Chondrocyte (in vitro differentiated cells): ENCODE data around the gene SHISA9. TPM values are rescaled to one million over a fixed set of nuclear protein-coding genes. Genes with fewer than 3 reads are reported as not detected.

Experiments
- DNase-seq: peaks from one replicate; pipeline ENCODE4 v3.0.0; 2021; ENCODE audit warnings: mixed read lengths, low spot score
- H3K27ac Mint-ChIP-seq: one replicate; pipeline ENCODE4 v1.8.0; 2021; ENCODE audit warnings: mild to moderate bottlenecking, moderate library complexity, mixed read lengths; ENCODE audit not compliant: unreplicated experiment
- H3K27me3 Mint-ChIP-seq: 2 replicates; pipeline ENCODE4 v1.8.0; 2021; ENCODE audit warnings: low read depth, mixed read lengths
- H3K36me3 Mint-ChIP-seq: 2 replicates; pipeline ENCODE4 v1.8.0; 2021; ENCODE audit warnings: low read depth, mixed read lengths
- H3K4me1 Mint-ChIP-seq: 2 replicates; pipeline ENCODE4 v1.8.0; 2021; ENCODE audit warnings: low read depth, mild to moderate bottlenecking, mixed read lengths
- H3K4me3 Mint-ChIP-seq: one replicate; pipeline ENCODE4 v1.8.0; 2021; ENCODE audit warnings: mild to moderate bottlenecking, moderate library complexity, mixed read lengths; ENCODE audit not compliant: unreplicated experiment
- H3K9me3 Mint-ChIP-seq: 2 replicates; pipeline ENCODE4 v1.8.0; 2021; ENCODE audit warnings: low read depth, mixed read lengths
- total RNA-seq: library from RNA; stranded (reverse); gene quantifications from 3 replicates; pipeline ENCODE4 v1.2.1, GENCODE V29; 2021
- TF ChIP-seq, protein P1 (sequence below): fragments of 200-600 bp; sonication (generic); IDR thresholded peaks from 2 replicates; pipeline ENCODE4 v1.5.0; 2021; ENCODE audit warnings: antibody characterized with exemption, mild to moderate bottlenecking, moderate library complexity

The SHISA9 gene
- total RNA-seq, 1 donor from 2014 or later, result 1.6 TPM

DNA sequence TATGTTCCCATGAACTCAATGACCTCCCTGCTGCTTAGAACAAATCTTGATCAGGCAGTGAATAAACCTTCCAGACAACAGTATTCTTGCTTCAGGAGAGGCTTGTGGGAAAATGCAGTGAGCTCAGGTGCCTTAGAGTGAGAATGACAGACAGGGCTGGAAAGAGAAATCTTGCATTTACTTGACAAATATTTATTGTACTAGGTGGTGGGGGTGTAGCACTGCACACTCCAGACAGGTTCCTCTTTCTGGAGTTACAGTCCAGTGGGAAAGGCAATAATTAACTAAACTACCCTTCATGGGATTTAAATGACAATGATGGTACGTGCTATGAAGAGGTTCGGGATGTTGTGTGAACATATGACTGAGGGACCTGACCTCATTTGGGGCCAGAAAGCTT is 182.9 kb downstream of the SHISA9 start:
- Mint-ChIP-seq H3K4me3 (no peak overlapping the region), H3K9me3 (peaks cover 24% of the 10 kb centered on the region), H3K27me3 (no peaks in the 10 kb centered on the region), H3K27ac (no peak overlapping the region), H3K4me1 (no peaks in the 10 kb centered on the region), H3K36me3 (no peaks in the 10 kb centered on the region)
- TF ChIP-seq, protein P1, sequence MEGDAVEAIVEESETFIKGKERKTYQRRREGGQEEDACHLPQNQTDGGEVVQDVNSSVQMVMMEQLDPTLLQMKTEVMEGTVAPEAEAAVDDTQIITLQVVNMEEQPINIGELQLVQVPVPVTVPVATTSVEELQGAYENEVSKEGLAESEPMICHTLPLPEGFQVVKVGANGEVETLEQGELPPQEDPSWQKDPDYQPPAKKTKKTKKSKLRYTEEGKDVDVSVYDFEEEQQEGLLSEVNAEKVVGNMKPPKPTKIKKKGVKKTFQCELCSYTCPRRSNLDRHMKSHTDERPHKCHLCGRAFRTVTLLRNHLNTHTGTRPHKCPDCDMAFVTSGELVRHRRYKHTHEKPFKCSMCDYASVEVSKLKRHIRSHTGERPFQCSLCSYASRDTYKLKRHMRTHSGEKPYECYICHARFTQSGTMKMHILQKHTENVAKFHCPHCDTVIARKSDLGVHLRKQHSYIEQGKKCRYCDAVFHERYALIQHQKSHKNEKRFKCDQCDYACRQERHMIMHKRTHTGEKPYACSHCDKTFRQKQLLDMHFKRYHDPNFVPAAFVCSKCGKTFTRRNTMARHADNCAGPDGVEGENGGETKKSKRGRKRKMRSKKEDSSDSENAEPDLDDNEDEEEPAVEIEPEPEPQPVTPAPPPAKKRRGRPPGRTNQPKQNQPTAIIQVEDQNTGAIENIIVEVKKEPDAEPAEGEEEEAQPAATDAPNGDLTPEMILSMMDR, result no peak
- DNase-seq, result no peak

DNA sequence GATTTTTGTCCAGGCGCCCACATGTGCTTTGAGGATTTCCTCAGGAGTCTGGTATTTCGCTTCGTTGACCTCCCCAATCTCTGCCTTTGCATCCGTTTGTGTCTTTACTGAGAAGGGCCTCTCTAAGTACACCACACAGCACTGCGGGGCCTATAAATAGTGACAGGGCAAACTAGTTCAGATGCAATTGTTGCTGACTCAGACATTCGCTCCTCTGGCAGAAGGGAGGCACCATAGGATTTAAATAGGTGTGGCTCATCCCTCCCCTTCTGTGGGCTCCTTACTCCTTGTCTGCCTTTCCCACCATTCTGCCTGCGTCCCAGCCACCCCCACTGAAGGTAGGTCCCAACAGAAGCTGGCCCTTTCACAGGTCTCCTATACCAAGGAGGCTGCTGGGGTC is 192.3 kb downstream of the SHISA9 start:
- Mint-ChIP-seq H3K27me3 (no peaks in the 10 kb centered on the region), H3K9me3 (peaks cover 24% of the 10 kb centered on the region), H3K4me3 (no peak overlapping the region), H3K27ac (no peak overlapping the region), H3K4me1 (no peaks in the 10 kb centered on the region), H3K36me3 (peaks cover 3% of the 10 kb centered on the region)
- TF ChIP-seq, protein P1, result no peak
- DNase-seq, result no peak

DNA sequence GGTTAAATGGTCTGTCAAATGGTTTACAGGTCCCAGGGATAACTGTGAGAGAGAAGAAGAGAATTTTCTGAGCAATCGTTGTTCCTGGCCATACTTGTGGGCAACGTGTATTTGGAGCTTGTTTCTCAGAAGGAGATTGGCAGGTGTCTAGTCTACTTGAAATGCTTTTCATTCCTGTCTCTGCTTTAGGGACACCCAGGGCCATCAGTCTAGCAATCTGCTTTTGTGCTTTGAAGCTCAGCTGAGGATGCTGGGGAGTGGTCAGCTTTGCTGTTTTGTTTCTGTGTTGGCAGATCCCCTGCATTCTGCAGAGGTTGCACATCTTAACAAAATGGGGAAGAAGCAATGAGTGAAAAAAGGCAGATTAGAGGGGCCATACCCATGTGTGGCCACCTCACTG is 193.7 kb downstream of the SHISA9 start:
- H3K27ac Mint-ChIP-seq, result no peak overlapping the region
- H3K4me1 Mint-ChIP-seq, result no peaks in the 10 kb centered on the region
- no peaks in the 10 kb centered on the region for H3K27me3 Mint-ChIP-seq
- peaks cover 19% of the 10 kb centered on the region for H3K9me3 Mint-ChIP-seq
- peaks cover 3% of the 10 kb centered on the region for H3K36me3 Mint-ChIP-seq
- DNase-seq, result no peak
- H3K4me3 Mint-ChIP-seq, result no peak overlapping the region
- TF ChIP-seq, protein P1, result no peak

DNA sequence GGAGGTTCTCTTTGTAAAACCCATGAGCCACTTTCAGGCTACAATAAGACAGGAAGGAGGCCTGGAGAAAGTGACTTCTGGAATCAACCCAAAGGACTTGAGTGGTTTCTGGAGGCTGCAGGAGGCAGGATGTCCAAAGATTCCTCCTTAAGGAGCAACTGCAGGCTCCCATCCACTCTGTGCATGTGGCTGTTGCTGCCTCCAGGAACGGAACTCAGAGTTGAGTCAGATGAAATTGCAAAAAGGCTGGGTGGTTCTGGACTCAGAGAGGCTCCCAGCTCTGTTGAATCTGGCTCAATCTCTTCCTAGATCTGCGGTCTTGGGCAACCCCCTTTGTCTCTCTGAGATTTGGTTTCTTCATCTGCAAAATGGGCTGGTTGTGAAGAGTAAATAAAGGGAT is 197.1 kb downstream of the SHISA9 start:
- DNase-seq, result no peak
- Mint-ChIP-seq H3K27me3 (no peaks in the 10 kb centered on the region), H3K4me1 (no peaks in the 10 kb centered on the region), H3K4me3 (no peak overlapping the region), H3K27ac (no peak overlapping the region), H3K36me3 (no peaks in the 10 kb centered on the region), H3K9me3 (peaks cover 7% of the 10 kb centered on the region)
- TF ChIP-seq, protein P1, result no peak

DNA sequence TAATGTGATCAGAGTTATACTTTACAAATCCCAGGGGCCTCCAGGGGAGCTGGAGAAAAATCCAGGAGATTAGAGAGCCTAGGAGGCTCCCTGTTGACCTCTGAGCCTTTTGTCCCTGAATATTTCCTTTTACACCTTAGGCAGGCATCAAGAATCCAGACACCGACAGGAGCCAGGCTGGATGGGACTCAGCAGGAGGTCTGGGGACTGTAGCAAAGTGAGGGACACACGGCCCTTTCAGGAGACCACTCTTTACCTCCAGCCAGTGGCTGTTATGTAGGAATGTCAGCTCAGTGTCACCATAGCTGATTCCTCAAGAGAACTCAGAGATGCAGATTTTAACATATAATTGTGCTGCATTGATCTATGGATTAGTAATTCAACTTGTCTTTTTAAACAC is 198.4 kb downstream of the SHISA9 start:
- Mint-ChIP-seq H3K36me3 (no peaks in the 10 kb centered on the region), H3K4me1 (no peaks in the 10 kb centered on the region), H3K4me3 (no peak overlapping the region), H3K9me3 (peaks cover 17% of the 10 kb centered on the region), H3K27me3 (no peaks in the 10 kb centered on the region), H3K27ac (no peak overlapping the region)
- DNase-seq, result no peak
- TF ChIP-seq, protein P1, result no peak
